Hematopoietic multipotent progenitor cell treated with erythropoietin and hydrocortisone succinate and interleukin-3 and kit ligand, for 17 days (in vitro differentiated cells): Measurements from ENCODE around the gene PRKACG.

ENCODE experiments used
- DNase-seq: peaks from one replicate; pipeline ENCODE4 v3.0.0-alpha.2; 2015; ENCODE audit warnings: low spot score

The PRKACG gene

GRCh38 chr9:69023650-69024049 is 9.7 kb upstream of the PRKACG start:
- DNase-seq, result no peak

- peak; percentile 62 for DNase-seq
These were observed 6.6 kb upstream of the PRKACG start for GRCh38 chr9:69020301-69021145.

DNA sequence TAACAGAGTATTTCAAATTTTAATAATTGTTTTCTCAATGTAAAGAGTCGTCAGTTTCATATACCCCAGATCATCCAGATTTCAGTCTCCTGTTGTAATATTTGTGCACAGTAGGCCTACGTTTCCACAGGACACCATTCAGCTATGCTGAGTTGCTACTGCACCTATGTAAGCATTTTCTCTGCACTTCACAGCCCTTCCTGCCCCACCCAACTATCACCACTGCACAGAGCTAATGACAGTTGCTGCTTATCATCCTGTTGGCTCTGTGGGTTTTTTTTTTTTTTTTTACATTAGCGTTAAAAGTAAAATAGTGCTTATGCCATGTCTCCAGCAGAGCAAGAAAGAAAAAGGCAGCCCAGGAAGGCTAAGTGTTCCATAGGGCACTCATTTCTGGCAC is 5.9 kb upstream of the PRKACG start:
- peak; percentile 89 for DNase-seq

- peak; percentile 67 for DNase-seq
These were observed 4.8 kb upstream of the PRKACG start for GRCh38 chr9:69018737-69019136.

DNA sequence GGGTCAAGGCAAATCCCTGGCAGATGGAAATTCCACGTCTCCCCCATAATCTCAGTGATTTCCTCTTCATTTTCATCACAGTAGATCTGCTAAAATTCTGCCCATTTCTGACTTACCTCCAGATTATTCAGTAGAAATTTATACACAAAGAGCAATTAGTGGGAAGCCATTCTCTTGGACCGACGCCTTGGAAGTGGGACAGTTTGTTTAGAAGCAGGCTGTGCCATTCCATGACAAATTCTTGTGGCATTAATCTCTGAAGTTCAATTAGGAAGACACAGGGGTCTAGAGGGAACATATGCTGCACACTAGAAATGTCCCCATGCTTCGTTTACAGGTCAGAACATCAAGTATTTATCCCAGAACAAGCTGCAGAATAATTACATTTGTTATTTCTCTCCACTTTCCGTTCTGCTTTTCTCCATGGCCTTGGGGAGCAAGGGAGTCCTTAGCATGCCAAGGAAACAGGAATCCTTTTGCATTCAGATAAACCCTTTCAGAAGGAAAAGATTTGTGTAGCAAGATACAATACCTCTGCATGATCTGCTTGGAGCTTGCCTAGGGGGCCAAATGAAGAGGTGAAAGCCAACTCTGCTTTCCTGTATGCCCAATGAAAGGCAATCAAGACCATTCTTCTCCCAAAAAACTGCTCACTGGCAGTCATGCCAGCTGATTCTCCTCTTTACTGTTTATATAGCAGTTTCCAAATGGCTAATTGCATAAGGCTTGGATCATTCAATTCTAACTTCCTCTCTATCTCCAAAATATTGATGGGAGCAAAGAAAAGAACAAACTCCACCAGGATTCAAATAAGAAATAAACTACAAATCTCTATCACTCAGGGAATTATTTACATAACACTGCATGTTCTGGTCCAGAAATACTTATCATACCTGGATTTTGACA is 2.5 kb upstream of the PRKACG start:
- no peak for DNase-seq

- no peak for DNase-seq
These were observed 558 bp downstream of the PRKACG start for GRCh38 chr9:69013382-69013727.

DNA sequence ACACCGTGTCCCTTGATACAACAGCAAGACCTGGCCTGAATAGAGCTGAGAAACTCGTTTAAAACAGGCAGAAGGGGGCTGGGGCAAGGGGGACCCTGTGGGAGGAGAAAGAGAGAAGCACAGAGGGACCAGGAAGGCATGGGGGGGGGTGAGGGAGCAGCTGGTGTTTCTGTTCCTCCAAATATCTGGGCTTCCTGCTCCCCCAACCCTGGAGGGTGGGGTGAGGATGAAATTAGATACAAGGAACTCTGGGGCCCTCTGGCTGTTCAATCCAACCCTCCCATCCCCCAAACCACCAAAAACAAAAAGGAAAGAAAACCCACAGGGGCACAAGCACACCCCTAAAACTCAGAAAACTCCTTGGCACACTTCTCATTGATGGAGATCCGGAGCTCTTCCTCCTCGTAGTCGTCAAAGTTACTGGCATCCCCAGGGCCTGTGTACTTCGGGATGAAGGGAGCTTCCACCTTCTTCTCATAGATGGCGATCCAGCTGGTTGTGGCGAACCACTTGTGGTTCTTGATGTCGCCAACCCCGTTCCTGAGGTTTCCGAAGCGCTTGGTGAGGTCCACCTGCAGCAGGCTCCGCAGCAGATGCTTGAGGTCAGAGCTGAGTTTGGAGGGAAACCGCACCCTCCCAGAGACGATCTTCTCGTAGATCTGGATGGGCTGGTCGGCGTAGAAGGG is 1.1 kb downstream of the PRKACG start:
- no peak for DNase-seq

DNA sequence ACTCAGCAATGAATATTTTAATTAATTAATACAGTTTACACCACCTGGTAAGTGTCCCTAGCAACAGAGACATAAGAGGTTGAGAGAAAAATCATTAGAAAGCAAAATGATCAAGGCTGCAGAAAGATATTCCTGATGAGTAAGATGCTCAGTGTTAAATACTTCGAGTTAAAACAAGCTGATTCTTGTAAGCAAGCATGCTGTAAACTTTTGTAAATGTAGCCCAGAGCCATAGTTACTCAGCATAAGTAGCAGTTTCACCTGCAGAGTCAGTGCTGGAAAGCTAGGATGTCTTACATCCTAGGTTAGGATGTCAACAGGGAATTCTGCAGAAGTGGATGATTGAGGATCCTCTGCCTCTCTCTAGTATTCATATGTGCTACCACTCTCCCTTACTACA is 4.2 kb downstream of the PRKACG start:
- no peak for DNase-seq

- no peak for DNase-seq
These were observed 9.1 kb downstream of the PRKACG start for GRCh38 chr9:69004836-69005235.

DNA sequence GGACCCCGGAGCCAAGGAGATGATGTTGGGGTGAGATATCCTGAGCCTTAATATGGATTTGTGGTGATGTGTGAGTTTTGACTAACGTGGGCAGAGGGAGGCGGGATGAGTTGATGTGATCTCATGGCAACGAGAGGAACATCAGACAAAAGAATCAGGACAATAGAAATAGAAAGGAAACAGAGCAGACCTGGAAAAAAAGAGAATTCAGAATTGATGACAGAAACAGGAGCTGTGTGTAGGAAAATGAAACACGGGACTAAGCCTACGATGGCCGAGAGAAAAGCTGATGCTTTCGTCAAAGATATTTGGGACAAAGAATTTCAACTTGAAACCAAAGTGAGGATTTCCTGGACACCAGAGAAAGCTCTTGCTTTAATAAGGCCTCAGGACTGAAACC is 10.9 kb downstream of the PRKACG start:
- DNase-seq, result no peak

- no peak for DNase-seq
These were observed 12.0 kb downstream of the PRKACG start for GRCh38 chr9:69001921-69002320.

DNA sequence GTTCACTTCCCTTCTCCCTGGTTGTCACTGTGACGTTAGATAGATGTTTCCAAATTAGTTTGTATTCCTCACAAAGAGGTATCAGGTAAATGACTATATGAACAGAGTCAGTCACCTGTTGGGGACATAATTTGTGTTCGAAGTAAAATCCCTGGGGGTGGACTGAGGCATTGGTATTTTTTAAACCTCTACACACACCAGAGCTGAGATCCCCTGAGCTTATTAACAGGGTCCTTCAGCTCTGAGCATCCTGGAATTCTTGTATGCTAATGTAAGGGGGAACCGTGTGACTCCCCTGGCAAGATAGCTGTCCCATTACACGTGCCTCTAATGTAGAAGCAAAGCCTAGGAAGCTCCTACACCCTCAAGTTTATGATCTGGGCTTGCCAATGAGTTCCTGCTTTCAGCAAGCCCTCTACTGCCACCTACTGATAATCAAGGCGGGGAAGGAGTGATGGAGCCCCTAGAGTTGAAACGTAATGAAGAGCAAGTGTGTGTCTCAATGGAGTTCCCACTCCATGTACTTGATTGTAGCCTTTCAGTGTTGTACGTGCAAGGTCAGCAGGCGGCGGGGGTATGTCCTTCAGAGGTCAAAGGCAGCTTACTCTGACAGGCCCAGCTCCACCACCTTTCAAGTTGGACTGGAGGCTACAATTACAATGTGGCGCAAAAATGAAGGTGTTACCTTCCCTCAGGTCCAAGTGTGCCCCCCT is 14.4 kb downstream of the PRKACG start:
- peak; percentile 90 for DNase-seq

- DNase-seq, result peak; percentile 30
These were observed 15.1 kb downstream of the PRKACG start for GRCh38 chr9:68998812-68999211.

GRCh38 chr9:68998385-68998784 is 15.5 kb downstream of the PRKACG start:
- DNase-seq, result peak; percentile 30

DNA sequence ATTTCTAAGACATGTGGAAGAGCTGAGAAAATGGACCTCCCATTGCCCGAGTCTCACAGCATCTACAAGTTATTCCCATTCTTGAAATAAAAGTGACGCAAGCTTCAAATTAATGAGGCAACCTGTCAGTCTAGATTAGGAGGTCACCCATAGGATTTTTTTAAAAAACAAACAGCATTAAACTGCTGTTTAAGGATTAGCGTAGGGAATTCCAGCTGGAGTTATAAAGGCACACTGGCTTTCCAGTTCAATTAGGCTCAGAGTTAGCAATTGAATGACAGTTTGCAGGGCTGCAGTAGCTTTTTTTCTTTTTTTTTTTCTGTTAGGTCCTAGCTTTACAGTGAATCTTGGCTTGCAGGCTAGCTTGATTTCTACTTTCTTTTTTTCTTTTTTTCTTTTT is 16.2 kb downstream of the PRKACG start:
- DNase-seq, result no peak

DNA sequence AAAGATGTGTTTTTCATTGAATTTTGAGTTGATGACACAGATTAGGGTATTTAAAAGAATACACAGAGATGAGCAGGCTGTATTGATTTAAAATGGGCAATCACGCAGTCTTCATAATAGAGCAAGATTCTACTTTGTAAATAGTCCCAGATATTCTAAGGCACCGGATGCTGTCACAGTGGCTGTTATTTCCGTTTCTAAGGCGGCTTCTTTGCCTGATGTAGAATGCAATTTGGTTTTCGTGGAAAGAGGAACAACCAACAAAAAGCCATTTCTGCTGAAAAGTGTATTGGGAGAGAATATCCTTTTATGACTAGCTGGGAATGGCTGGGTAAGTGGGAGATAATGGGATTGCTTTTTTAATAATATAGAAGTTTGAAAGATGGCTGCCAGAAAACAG is 17.5 kb downstream of the PRKACG start:
- no peak for DNase-seq

GRCh38 chr9:68995776-68996175 is 18.1 kb downstream of the PRKACG start:
- no peak for DNase-seq

DNA sequence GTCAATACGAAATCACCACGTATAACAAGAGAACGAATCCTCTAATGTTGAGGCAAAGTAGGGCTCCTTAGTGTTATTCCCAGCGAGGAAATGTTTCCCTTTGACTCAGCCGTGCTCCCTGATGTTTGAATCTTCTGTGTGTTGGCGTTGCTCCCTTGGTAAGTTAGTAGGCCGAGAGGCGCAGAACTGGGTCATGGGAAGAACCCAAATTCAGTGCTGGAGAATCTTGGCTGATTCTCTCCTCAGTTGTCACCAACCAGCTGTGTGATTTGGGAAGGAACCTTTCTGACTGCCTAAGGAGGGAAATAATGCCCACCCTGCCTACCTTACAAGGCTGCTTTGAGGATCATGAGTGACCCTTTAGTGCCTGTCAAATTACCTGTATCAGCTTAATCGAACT is 22.5 kb downstream of the PRKACG start:
- DNase-seq, result no peak

DNA sequence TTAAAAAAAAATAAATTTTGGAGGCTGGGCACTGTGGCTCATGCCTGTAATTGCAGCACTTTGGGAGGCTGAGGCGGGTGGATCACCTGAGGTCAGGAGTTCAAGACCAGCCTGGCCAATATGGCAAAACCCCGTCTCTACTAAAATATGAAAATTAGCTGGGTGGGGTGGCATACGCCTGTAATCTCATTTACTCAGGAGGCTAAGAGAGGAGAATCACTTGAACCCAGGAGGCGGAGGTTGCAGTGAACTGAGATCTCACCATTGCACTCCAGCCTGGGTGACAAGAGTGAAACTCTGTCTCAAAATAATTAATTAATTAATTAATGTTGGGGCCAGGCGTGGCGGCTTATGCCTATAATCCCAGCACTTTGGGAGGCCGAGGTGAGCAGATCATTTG is 27.0 kb downstream of the PRKACG start:
- peak; percentile 51 for DNase-seq

DNA sequence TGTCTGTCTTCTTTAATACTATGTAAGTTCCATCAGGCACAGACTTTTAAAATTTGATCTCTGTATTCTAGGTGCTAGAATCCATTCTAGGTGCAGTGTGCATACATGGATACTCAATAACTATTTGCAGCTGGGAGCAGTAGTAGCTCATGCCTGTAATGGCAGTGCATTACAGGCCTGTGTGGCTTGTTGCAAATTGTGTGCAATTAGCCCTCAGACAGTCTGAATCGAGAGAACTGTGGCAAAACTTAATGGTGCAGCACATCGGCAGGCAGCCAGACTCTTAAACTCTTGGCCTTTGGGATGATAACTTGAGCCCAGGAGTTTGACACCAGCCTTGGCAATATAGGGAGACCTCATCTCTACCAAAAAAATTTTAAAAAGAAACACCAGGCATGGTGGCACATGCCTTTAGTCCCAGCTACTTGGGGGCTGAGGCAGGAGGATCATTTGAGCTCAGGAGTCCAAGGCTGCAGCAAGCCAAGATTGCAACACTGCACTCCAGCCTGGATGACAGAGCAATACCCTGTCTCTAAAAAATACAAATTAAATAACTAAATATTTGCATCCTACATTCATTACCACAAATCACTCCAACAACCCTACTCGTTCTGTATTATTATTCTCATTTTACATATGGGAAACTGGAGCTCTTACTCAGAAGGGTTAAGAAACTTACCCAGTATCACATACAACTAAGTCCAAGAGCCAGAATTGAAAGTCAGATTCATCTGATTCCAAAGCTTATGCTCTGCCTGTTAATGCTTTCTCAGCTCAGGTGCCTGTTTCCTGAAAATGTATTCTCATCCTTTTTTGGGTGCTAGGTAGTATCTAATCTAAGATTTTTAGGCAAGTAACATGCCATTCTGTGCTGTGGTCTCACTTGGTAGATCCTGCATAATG is 30.1 kb downstream of the PRKACG start:
- peak; percentile 29 for DNase-seq

- peak; percentile 80 for DNase-seq
These were observed 30.9 kb downstream of the PRKACG start for GRCh38 chr9:68983008-68983411.
